Body of pancreas (tissue), 4 donors: ENCODE results near the gene DCD.

Source experiments
- POLR2A ChIP-seq, 3 donors: fragments of 450-650 bp; IDR thresholded peaks; one replicate each; pipeline ENCODE4 v1.6.1; 2016; ENCODE audit warnings: antibody characterized with exemption in 3 of 3, mild to moderate bottlenecking in 2 of 3
- TF ChIP-seq, protein P1 (sequence below), 7 experiments: fragments of 450-650 bp in 4 of 7; fragments of 200-600 bp in 3 of 7; sonication (generic) in 3 of 7; IDR thresholded peaks; one replicate each; pipeline ENCODE4 v1.5.1; 2016 to 2019; ENCODE audit warnings: antibody characterized with exemption in 7 of 7

DNA sequence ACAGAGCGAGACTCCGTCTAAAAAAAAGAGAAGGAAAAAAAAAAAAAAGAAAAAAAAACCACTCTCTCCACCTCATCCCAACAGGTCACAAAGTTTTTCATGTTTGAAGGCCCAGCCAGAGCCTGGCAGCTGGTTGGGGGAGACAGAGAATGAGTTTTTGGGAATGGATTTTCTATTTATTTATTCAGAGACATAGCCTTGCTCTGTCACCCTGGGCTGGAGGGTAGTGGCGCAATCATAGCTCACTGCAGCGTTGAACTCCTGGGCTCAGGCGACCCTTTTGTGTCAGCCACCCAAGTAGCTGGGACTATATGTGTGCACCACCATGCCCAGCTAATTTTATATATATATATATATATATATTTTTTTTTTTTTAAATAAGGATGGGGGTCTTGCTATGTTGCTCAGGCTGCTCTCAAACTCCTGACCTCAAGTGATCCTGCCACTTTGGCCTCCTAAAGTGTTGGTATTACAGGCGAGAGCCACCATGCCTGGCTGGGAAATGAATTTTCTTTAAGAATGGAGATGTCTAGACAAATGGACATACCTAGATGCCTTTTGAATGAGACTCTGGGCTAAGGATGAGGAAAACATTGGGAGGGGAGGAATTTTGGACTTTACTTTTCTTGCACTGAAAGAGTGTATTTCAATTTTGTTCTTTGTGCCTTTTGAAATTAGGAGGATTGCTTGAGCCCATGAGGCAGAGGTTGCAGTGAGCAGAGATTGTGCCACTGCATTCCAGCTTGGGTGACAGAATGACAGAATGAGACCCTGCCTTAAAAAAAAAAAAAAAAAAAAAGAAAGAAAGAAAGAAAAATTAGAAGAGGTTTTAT lies 42.8 kb downstream of the DCD start:
- TF ChIP-seq, protein P1, sequence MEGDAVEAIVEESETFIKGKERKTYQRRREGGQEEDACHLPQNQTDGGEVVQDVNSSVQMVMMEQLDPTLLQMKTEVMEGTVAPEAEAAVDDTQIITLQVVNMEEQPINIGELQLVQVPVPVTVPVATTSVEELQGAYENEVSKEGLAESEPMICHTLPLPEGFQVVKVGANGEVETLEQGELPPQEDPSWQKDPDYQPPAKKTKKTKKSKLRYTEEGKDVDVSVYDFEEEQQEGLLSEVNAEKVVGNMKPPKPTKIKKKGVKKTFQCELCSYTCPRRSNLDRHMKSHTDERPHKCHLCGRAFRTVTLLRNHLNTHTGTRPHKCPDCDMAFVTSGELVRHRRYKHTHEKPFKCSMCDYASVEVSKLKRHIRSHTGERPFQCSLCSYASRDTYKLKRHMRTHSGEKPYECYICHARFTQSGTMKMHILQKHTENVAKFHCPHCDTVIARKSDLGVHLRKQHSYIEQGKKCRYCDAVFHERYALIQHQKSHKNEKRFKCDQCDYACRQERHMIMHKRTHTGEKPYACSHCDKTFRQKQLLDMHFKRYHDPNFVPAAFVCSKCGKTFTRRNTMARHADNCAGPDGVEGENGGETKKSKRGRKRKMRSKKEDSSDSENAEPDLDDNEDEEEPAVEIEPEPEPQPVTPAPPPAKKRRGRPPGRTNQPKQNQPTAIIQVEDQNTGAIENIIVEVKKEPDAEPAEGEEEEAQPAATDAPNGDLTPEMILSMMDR (IDR thresholded peaks at IDR 0.05), result no peak
- TF ChIP-seq POLR2A (IDR thresholded peaks at IDR 0.05), result no peak
